ENCODE results near the gene PLEKHA4.

The PLEKHA4 gene

DNA sequence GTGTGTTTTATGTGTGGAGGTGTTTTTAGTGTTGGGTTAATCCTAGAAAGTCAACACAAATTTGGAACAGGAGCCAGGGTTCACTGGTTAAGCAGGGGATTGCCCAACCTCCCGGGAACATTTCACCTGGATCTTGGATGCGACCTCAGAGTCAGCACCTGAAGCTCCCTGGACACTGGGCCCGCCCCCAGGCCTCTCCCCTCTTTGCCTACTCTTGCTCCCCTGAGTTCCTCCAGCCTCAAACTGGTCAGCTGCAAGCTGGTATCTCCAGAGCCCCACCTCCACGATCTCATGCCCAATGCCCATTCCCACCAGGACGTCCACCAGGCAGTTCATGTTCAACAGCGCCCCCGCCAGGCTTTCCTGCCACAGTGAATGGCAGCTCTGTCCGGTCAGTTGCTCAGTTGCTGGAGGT, 41.8 kb downstream of the PLEKHA4 start:
- no peak for DNase-seq (ENCODE audit: low read depth)

- DNase-seq (ENCODE audit: low read depth): no peak
These were observed 45.9 kb downstream of the PLEKHA4 start for GRCh38 chr19:48822514-48822913.

DNA sequence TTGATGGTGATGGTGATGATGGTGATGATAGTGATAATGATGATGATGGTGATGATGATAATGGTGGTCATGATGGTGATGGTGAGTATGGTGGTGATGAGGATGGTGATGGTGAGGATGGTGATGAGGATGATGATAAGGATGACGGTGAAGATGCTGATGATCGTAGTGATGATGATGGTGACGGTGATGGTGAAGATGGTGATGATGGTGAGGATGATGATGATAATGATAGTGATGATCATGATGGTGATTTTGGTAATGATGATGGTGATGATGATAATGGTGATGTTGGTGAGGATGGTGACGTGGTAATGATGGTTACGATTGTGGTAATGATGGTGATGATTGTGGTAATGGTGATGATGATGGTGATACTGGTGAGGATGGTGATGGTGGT, 46.8 kb downstream of the PLEKHA4 start:
- DNase-seq (ENCODE audit: low read depth): no peak

DNA sequence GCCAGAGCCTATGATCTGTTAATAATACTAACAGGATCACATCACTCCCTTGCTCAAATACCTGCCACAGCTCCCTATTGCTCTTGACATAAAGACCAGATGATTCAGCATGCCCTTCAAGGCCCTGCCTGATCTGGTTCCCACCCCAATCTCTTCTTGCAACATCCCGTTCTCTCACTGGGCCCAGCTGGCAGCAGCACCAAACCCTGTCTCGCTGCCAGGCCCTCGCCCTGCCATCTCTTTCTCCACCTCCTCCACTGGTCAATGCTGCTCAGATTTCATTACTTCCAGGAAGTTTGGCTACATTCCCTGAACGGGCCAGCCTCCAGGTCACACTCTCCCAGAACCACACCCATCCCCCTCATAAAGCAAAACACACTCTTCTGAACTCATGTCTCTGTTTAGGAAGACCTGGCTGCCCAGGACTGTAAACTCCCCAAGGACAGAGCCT, 49.0 kb downstream of the PLEKHA4 start:
- no peak for DNase-seq (ENCODE audit: low read depth)

- DNase-seq (ENCODE audit: low read depth): no peak
These were observed 50.1 kb downstream of the PLEKHA4 start for GRCh38 chr19:48818234-48818820.

DNA sequence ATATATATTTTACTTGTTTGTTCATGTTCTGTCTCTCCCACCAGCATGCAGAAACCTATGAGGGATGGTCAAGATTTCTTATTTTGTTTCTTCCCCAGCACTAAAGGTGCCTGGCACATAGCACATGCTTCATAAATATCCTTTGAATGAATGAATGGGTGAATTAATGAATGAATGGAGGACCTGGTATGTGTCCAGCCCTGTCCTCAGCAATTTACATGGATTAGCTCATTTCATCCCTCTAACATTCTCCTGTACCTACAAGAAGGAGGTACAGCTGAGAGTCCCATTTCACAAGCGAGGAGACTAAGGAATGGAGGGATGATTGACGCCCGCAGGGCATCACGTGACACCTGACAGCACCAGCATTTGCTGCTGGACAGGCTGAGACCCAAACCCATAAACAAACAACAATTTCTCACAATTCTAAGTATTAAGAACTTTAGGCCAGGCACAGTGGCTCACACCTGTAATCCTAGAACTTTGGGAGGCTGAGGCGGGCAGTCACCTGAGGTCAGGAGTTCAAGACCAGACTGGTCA, 50.8 kb downstream of the PLEKHA4 start:
- no peak for DNase-seq (ENCODE audit: low read depth)

GRCh38 chr19:48815870-48816501, 52.4 kb downstream of the PLEKHA4 start:
- no peak for DNase-seq (ENCODE audit: low read depth)

DNA sequence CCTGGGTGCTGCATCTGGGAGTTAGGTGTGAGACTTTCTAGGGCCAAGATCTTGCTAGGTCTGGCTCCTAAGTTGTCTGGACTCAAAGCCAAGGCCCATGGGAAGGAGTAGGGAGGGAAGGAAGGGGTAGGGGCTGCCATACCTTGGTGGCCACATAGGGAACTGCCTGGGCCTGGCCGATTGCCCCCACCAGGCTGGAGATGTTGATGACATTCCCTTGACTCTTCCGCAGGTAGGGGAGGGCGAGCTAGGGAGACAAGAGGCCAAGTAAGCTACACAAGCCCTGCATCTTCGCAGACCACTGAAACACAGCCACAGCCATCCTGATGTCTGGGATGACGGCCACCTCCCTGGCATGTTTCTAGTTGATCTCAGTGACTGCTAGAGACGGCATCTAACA, 53.5 kb downstream of the PLEKHA4 start:
- DNase-seq (ENCODE audit: low read depth): no peak

- no peak for DNase-seq (ENCODE audit: low read depth)
These were observed 55.1 kb downstream of the PLEKHA4 start for GRCh38 chr19:48813123-48813913.

DNA sequence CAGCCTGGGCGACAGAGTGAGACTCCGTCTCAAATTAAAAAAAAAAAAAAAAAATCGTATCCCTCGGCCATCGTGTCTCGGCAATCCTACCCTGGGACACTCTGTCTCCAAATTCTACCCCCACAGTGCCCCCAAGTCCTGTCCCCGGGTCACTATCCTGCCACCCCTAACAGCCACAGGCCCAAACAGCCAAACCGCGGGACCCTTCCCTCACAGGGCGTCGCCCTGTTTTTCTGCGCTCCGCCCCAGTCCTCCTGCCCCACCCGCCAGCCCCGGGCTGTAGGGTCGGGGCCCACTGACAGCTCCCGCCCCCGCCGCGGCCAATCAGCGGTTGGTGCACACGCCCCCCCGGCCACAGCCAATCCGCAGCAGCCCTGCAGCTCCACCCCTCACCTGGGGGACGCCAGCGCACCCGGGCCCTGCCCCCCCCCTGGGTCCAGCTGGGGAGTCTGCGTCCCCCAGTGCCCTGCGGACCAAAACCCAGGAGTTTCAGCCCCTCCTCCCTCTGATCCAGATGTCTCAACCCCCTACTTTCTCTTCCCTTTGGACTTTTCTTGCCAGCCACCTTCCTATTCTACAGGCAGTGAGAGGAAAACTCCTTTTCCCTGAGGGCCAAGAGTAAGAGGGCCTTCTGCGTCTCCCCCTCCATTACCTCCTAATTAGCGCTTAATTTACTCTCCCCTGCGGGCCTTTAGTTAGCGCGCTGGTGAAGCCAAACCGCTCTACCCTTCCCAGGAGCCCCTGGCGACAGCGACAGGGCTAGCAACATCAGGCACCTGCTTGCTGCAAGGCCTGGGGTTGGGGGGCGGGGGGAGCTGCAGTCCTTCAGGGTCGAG, 56.1 kb downstream of the PLEKHA4 start:
- no peak for DNase-seq (ENCODE audit: low read depth)

- no peak for DNase-seq (ENCODE audit: low read depth)
These were observed 58.3 kb downstream of the PLEKHA4 start for GRCh38 chr19:48810151-48810550.

- no peak for DNase-seq (ENCODE audit: low read depth)
These were observed 60.7 kb downstream of the PLEKHA4 start for GRCh38 chr19:48807590-48808308.

- no peak for DNase-seq (ENCODE audit: low read depth)
These were observed 61.4 kb downstream of the PLEKHA4 start for GRCh38 chr19:48806818-48807589.

DNA sequence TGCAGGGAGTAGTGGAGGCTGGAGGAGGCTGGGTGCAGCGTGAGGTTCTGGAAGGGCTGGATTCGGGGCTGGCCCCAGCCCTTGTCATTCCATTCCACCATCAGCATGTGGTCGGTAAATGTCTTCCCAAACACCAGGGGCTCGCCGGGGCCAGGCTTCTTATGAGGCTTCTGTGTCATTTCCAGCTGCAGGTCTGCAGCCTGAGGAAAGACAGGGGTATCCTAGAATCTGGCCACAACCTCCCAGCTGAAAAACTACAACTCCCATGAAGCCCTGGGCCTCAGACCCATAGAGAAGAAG, 61.9 kb downstream of the PLEKHA4 start:
- no peak for DNase-seq (ENCODE audit: low read depth)

- no peak for DNase-seq (ENCODE audit: low read depth)
These were observed 63.0 kb downstream of the PLEKHA4 start for GRCh38 chr19:48805452-48805851.

GRCh38 chr19:48804496-48804895, 63.9 kb downstream of the PLEKHA4 start:
- DNase-seq (ENCODE audit: low read depth): no peak

DNA sequence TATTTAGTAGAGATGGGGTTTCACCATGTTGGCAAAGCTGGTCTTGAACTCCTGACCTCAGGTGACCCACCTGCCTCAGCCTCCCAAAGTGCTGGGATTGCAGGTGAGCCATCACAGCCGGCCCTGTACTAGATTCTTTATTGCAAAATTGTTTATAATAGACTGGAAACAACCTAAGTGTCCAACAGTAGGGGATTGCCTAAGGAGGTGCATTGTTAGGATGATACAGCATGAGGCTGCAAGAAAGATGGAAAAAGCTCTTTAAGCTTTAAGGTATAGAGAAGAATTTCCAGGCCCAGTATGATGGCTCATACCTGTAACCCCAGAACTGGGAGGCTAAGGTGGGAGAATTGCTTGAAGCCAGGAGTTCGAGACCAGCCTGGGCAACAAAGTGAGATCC, 65.8 kb downstream of the PLEKHA4 start:
- no peak for DNase-seq (ENCODE audit: low read depth)

GRCh38 chr19:48799358-48800300, 68.8 kb downstream of the PLEKHA4 start:
- no peak for DNase-seq (ENCODE audit: low read depth)

- DNase-seq (ENCODE audit: low read depth): no peak
These were observed 69.5 kb downstream of the PLEKHA4 start for GRCh38 chr19:48798937-48799336.

DNA sequence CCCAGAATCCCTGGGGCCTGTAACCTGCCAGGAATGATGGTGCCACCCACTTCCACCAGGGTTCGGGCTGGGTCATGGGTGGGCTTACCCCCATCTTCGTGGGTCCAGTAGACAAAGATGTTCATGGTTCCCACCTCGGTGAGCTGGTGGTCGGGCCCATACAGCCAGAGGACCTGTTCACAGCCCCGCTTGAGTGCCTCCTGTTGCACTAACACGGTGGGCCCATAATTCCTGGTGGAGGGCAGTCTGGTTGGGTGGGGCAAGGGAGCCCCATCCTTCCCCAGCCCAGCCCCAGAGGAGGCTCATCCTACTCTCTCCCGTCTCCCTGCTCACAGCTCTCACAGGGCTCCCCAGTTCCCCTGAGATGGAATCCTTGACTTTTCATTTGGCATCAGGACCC, 71.3 kb downstream of the PLEKHA4 start:
- DNase-seq (ENCODE audit: low read depth): no peak

Data from stimulated activated CD8-positive, alpha-beta memory T cell treated with anti-CD3 and anti-CD28 coated beads, Interleukin-12 subunit alpha, Interleukin-12 subunit beta, amount 100 ng/mL, for 1 hour (primary cell).